Subcutaneous adipose tissue (tissue), 4 donors: ENCODE results near the gene SULT1B1. TPM values are rescaled to one million over a fixed set of nuclear protein-coding genes. Genes with fewer than 3 reads are reported as not detected.

Experiments used
- total RNA-seq, 4 donors: library from RNA; depleted of rRNA; stranded (reverse); fragments of >200 nt; gene quantifications; one replicate each; pipeline ENCODE4 v1.1.0, GENCODE V29; 2016
- TF ChIP-seq, protein P1 (sequence below): fragments of 450-650 bp; IDR thresholded peaks from one replicate; pipeline ENCODE4 v1.5.1; 2016; ENCODE audit warnings: low read depth, mild to moderate bottlenecking, control low read depth, antibody characterized with exemption, moderate library complexity

The SULT1B1 gene
- total RNA-seq, result 1 to 10 TPM in 3 of 4 donors, under 1 TPM in 1; 0.75 to 3.3 (median 2.0) TPM

DNA sequence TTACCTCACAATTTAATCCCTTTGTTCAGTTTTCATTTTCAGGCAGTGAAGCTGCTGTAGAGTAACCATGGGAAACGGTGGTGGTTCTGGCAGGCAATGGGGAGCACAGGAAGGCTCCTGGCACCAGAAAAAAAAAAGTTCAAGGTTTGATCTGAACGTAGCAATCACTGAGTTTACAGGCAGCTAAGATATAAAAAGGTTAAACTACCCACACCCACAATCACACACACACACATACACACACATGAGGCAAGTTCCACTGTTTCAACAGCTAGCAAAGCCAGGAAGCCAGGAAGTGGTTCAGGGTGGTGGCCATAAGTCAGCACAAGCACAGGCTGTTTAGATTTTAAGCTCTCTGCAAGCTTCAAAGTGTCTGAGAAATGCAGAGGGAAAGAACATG is at the start of gene SULT1B1:
Gene SULT1B1 (minus strand): TSS at position 166 of the 400 bp plus-strand sequence. CDS start 5,403 bp downstream, outside the sequence.
- TF ChIP-seq, protein P1, sequence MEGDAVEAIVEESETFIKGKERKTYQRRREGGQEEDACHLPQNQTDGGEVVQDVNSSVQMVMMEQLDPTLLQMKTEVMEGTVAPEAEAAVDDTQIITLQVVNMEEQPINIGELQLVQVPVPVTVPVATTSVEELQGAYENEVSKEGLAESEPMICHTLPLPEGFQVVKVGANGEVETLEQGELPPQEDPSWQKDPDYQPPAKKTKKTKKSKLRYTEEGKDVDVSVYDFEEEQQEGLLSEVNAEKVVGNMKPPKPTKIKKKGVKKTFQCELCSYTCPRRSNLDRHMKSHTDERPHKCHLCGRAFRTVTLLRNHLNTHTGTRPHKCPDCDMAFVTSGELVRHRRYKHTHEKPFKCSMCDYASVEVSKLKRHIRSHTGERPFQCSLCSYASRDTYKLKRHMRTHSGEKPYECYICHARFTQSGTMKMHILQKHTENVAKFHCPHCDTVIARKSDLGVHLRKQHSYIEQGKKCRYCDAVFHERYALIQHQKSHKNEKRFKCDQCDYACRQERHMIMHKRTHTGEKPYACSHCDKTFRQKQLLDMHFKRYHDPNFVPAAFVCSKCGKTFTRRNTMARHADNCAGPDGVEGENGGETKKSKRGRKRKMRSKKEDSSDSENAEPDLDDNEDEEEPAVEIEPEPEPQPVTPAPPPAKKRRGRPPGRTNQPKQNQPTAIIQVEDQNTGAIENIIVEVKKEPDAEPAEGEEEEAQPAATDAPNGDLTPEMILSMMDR, result no peak

DNA sequence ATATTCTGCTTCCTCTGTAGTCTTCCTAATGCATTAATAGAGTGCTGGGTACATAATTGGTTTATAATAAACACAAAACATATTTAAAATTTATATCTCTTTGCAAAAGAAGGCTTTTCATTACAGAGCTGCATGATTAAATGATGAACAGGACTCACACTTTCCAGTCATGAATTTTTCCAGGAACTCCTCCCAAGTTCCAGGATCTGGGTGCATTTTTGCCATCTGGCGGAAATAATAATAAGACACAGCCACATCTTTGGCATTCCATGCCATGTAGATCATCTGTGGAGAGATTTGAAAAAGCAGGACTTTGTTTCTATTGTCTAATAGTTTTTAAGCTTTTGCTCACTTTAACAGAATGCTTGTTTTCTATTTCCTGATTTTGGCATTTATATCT is 40.2 kb upstream of the SULT1B1 start:
- TF ChIP-seq, protein P1, result no peak

DNA sequence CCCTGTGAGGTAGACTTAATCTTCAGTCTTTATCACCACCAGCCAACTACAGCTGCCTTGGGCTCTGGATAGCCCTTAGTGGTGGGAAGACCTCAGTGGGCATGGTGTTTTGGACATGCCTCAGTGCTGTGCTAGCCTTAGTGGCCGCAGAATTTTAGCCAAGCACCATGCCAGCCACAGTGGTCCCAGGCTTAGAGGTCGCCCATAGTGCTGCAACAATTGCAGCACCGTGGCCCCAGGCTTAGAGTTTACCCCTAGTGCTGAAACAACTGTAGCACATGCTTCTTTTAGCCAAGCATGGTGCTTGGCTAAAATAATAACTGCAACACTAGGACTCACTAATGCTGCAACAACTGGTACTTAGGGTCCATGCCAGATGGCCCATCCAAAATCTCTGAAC is 38.9 kb upstream of the SULT1B1 start:
- TF ChIP-seq, protein P1, result no peak

DNA sequence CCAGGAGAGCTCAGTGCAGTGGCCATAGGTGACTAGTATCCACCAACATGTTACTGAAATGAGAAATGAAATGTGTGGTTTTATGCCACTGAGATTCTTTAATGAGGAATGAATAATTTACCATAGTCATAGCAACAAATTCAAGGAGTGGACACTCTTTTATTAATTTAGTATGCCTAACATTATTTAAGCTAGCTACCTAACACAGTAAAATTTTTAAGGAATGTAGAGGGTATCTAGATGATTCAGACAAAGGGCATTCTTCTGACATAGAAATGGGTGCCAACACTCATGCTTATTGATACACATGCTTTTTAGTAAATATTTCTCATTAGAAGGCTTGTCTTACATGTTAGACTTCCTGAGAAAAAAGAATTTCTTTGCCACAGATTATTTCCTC is 33.3 kb upstream of the SULT1B1 start:
- TF ChIP-seq, protein P1, result no peak

DNA sequence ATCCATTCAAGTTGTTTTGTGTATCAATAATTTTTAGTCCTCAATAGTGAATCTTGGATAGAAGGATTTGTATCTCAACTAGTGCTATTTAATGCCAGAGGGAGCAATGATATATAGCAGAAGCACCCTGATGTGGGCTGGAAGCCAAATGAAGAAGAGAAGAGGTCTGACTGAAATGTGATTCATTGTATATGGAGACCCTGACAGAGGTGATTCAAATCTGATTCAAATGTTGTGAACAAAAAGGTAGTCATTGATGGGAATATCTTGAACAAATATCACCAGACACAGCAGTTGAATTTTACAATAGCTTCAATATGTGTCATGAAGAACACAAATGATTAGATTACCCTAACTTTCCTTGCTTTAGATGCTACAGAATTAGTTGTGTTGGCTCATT is 27.5 kb upstream of the SULT1B1 start:
- TF ChIP-seq, protein P1, result no peak

DNA sequence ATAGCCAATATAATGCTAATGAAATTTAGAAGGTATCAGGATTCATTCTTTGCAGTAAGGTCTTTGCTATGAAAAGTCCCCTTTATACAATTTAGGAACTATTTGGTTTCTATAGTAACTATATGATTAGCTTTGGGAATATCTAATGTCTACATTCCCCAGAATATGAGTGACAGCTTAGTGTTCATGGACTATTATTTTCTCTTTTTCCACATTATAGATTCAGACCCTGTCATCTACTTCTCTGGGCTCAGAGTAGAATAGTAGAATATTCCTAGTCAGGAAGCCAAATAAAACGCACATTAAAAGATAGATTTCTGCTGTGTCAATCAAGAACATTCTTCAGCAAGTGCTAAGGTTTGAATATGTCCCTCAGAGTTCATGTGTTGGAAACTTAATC is 26.1 kb upstream of the SULT1B1 start:
- TF ChIP-seq, protein P1, result no peak

DNA sequence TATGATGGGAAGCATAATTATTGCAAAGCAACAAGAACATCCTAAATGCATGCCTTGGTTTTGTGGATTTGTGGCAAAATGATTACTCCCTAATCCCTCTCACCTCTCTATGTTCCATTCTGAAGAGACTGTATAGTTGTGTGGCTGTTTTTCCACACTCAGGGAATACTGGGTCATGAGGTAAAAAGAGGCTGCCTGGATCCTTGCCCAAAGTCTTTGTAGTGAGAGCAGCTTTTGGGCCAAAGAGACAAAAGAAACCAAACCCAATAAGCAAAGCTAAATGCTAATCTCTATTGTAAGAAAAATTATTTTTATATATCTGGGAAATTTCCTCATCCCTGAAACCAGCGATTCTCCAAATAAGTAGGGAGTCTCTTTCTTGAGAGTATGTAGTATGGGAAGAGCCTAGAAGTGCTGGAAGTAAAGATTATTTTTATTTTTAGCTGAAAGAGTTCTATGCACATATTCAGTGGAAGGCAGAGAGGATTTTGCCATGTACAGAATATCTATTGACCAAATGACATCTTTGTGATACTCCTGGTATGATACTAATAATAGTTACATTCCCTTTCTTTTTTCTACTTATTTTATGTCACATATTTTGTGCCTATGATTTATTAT is 24.9 kb upstream of the SULT1B1 start:
- TF ChIP-seq, protein P1, result no peak
